Activated T-helper 1 cell treated with anti-CD3 and anti-CD28 coated beads, Interleukin-2, amount 50 U/mL, for 16 hours (primary cell): ENCODE measurements around the gene SLC39A11.

Experiments
- DNase-seq, 2 donors: peaks; one replicate each; pipeline ENCODE4 v3.0.0-alpha.2; 2020; ENCODE audit warnings: low read depth in 1 of 2, low spot score in 1 of 2

The SLC39A11 gene

GRCh38 chr17:72605543-72605942 is 486.9 kb downstream of the SLC39A11 start:
- no peak for DNase-seq

GRCh38 chr17:72604518-72604917 is 488.0 kb downstream of the SLC39A11 start:
- DNase-seq = no peak

- no peak for DNase-seq
Measured at GRCh38 chr17:72603420-72604242, 488.9 kb downstream of the SLC39A11 start.

GRCh38 chr17:72602517-72603419 is 489.7 kb downstream of the SLC39A11 start:
- no peak for DNase-seq

- no peak for DNase-seq
Measured at GRCh38 chr17:72600934-72601333, 491.6 kb downstream of the SLC39A11 start.

GRCh38 chr17:72599891-72600290 is 492.6 kb downstream of the SLC39A11 start:
- no peak for DNase-seq

- DNase-seq = no peak
Measured at GRCh38 chr17:72598695-72599094, 493.8 kb downstream of the SLC39A11 start.

GRCh38 chr17:72597354-72598087 is 495.0 kb downstream of the SLC39A11 start:
- DNase-seq = no peak
